NCI-H1436 (cell line): ENCODE results near the gene MYH16.
"Not testable (repeated sequence)": the region's sequence is repeated elsewhere in the genome, so short reads cannot be mapped to it uniquely, and the experiment has no call there.

ENCODE experiments used
- DNase-seq: peaks from one replicate; lab custom pipeline; 2025; lab: John Stamatoyannopoulos, UW

MYH16 gene

DNA sequence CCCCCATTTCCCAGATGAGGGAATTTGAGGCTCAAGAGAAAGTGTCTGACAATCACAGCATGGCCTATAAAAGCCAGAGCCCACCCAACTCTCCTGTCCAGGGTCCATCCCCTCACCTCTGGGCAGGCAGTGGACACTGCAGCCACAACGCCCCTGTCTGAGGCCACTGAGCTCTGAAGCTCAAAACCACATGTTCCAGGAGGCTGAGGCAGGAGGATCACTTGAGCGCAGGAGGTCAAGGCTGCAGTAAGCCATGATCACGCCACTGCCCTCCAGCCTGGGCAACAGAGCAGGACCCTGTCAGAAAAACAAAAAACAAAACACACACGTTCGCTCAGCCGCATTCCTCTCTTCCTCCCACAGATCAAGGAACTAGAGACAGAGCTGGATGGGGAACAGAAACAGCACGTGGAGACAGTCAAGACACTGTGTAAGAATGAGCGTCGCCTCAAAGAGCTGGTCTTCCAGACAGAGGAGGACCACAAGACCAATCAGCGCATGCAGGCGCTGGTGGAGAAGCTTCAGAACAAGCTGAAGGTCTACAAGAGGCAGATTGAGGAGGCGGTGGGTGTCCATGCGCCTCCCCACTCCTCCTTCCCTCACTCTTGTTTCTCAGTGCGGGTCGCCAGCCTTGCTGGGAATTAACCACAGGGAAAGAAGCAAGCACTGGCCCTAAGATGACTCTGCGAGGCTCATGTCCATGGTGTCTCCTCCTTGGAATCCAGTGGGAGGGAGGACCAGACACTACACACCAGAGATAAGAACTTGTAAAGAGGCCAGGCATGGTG lies 33.0 kb downstream of the MYH16 start:
- no peak for DNase-seq

DNA sequence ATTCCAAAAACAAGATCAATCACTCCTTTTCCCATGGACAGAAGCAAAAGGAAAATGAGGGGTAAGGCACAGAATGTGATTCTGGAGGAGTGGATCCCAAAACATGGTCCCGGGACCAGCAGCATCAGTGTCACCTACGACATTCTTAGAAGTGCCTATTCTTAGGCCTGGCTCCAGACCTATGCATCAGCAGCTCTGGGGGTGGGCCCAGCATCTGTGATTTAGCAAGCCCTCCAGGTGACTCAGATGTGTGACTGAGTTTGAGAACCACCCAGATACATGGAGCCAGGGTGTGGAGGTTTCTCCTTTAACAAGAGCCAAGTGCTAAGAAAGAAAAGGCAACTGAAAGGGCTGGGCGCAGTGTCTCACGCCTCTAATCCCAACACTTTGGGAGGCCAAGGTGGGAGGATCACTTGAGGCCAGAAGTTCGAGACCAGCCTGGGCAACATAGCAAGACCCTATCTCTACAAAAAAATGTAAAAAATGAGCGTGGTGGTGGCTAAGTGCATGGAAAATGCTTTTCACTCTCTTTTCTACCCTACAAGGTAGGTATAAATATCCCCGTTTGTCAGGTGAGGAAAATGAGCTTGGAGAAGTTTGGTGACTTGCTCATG lies 35.9 kb downstream of the MYH16 start:
- no peak for DNase-seq

DNA sequence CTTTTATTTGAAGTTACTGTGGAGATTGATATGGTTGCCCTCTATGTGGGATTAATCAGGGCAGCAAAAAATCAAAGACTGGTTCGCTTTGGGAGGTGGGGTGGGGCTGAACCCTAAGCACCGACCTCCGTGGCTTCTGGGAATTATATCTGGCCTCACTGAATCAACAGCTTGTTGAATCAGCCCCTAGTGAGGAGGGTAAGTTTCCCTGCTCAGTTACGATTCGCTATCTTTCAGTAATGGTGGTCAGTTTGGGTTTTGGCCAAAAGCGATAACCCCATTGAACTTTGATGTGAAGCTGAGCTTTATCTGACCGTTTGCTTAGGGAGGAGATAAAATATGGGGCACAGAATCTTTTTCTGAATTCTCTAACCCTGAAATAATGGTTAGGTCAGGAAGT lies 36.5 kb downstream of the MYH16 start:
- no peak for DNase-seq

DNA sequence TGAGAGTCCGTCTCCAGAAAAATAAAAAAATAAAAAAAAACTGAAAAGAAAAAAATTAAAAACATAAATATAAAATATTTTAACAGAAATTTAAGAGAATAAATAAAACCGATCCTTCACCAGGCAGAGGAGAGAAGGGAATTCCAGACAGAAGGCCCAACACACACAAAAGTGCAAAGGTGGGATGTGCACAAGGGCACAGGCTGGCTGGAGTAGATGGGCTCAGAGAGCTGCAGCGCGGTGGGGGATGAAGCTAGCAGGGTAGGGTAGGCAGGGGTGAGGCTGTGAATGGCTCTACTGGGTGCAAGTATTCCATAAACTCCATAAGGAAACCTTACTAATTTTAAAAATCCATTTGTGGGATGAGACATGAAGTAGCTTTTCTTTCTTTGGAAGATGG lies 37.4 kb downstream of the MYH16 start:
- no peak for DNase-seq

DNA sequence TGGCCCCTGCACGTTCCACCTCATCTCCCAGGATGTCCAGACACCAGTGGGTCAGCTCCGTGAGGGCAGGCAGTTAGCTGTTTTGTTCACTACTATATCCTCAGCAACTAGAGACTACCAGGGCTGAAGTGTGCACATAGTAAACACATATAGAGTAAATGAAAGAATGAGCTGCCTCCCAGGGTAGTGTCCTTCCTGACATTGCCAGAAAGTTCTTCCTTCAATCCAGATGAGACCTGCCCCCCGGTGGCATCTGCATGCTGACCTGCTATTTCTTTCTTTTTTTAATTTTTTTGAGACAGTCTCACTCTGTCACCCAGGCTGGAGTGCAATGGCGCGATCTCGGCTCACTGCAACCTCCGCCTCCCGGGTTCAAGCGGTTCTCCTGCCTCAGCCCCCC lies 39.1 kb downstream of the MYH16 start:
- no peak for DNase-seq

DNA sequence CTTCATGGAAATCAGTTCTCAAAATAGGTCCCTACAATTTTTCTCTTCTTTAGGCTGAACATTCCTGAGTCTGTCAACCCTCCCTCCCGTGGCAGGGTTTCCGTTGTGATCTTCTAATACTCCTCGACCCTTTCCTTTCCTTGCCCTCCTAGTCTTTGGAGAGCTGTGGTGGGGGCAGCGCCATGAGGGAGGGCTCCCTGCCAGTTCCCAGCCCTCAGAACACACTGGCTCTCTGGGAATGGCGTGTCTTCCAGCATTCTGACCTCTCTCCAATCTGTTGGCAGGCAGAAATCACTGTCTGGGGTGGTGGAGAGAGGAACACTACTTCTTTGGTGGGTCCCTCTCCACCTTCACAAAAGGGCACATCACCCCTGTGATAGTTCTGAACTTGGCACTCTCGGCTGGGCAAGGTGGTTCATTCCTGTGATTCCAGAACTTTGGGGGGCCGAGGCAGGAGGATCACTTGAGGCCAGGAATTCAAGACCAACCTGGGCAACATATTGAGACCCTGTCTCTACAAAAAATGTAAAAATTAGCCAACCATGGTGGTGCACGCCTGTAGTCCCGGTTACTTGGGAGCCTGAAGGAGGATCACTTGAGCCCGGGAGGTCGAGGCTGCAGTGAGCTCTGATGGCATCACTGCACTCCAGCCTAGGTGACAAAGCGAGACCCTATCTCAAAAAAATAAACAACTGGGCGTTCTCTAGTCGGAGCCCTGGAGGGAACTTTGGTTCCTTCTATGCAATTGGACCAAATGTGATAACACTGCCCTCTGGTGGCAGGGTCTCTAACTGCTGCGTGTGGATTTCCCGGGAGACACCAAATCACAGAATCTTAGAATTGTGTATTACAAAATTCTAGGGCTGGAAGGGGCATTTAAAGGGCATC lies 39.9 kb downstream of the MYH16 start:
- DNase-seq: peak; percentile 68

DNA sequence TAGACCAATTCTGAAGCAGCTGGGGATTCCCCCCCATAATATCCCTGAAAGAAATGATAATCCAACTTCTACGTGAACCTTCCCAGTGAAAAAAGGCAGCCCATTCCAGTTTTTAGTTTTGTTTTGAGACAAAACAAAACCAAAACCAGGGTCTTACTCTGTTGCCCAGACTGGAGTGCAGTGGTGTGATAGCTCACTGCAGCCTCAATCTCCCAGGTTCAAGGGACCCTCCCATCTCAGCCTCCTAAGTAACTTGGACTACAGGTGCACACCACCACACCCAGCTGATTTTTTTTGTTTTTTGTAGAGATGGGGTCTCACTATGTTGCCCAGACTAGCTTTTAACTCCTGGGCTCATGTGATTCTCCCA lies 40.5 kb downstream of the MYH16 start:
- no peak for DNase-seq

DNA sequence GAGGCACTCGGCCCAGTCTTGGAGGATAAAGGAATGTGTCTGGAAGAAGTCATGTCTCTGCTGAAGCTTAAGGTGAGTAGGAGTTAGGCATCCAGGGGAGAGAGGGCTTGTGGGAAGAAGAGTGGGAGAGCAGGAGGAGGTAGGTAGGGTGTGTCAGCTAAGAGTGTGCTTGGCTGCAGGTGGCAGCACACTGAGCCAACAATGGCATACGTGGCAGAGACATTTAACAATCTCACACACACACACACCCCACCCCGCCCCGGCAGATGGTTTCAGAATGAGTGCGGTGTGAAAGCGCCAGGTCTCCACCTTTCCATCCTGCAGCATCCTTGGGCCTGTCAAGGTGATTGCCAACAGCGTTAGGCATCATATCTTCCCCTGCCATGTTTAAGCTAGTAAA lies 41.9 kb downstream of the MYH16 start:
- no peak for DNase-seq

DNA sequence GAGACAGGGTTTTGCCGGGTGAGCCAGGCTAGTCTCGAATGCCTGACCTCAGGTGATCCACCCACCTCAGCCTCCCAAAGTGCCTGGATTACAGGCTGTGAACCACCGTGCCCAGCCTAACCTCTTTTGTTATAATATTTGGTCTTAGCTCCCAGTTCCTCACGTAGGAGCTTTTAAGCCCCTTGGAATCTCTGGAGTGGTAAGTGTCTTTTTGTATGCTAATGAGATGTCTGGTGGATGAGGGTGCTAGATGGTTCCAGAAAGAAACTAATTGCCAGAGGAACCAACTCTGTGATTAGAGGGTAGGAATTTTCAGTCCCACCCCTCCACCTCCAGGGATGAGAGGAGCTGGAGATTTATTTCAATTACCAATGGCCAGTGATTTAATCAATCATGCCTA lies 47.7 kb downstream of the MYH16 start:
- no peak for DNase-seq

DNA sequence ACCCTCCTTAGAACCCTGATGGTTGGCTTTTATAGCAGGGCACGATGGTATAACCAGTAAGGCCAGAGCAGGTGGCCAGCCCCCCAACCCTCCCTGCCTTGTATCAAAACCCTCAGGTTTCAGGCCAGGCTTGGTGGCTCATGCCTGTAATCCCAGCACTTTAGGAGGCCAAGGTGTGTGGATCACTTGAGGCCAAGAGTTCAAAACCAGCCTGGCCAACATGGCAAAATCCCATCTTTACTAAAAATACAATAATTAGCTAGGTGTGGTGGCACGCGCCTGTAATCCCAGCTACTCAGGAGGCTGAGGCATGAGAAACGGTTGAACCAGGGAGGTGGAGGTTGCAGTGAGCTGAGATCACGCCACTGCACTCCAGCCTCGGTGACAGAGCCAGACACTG lies 50.0 kb downstream of the MYH16 start:
- not testable (repeated sequence) for DNase-seq

DNA sequence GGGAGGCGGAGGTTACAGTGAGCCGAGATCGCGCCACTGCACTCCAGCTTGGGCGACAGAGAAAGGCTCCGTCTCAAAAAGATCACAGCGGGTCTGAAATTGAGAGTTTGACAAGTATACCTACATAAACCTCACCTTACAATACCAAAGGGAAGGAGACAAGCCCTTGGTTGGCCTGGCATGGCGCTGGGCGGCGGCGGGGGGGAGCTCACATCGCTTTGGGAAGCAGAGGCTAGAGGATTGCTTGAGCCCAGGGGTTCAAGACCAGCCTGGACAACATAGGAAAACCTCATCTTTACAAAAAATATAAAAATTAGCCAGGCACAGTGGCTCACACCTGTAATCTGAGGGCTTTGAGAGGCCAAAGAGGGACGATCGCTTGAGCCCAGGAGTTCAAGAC lies 51.9 kb downstream of the MYH16 start:
- DNase-seq: no peak

DNA sequence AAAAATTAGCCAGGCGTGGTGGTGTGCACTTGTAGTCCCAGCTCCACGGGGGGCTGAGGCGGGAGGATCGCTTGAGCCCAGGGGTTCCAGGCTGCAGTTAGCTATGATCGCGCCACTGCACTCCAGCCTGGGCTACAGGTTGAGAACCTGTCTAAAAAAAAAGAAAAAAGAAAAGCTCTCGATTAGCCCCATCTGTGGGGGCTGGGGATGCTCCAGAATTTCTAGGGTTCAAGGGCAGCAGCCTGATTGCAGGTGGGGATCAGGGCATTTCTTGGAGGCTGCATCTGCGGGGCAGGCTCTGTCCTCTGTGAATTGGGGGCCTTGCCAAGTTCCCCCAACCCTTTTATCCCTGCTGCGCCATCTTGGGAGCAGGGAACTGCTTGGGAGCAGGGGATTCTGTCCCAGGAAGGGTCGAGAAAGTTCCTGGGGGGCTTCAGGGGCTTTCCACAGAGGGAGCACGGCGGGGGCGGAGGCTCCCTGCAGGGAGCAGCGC lies 52.4 kb downstream of the MYH16 start:
- DNase-seq: no peak

DNA sequence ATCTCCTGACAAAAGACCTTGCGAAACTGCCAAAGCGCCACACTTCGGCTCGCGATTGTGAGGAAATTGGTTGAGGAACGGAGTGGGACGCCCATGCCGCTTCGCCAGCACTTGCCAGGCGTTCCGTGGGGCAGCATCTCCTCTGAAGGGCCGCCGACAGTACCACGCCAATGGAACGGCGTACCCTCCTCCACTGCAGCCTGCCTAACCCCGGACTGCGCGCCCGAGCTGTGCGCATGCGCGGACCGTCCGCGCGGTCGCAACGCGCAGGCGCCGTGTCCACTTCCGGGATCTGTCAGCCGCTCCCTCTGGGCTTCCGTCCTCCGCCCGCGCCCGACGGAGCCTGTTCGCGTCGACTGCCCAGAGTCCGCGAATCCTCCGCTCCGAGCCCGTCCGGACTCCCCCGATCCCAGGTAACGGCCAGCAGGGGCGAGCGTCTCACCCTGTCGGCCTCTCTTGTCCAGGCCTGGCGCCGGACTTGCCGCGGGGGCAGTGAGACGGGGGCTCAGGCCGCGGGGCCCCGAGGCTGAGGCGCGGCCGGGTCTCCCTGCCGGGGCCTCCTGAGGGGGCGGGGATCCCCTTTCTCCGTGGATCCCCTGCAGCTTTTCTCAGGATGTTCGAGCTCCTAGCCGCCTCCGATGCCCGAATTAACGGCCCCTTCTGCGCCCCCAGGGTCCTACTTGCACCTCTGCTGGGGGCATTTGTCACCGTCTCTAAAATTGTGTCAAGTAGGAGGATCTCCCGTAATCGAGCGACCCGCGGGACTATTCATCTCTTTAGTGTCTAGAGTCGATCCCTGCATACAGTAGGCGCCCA lies 53.2 kb downstream of the MYH16 start, which contains the start of gene ARPC1A:
Gene ARPC1A (plus strand): TSS at position 307 of the 816 bp plus-strand sequence. CDS start 7,456 bp downstream, outside the sequence.
- peak; percentile 81 for DNase-seq

DNA sequence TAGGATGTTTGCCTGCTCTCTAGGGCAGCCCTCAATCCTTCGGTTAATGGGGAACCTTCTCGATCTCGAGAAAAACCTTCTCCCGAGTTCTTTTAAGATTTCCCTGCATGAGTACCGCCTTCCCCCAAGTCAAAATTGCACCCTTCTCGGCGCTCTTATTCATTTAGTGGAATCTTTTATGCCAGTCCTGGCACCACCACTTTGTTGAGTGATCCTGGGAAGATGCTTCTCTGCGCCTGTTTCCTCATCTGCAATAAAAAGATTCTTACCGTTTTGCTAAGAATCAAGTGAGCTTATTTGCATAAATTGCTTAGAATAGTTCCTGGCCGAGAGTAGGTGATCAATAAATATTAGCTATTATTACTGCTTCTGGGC lies 53.8 kb downstream of the MYH16 start:
- no peak for DNase-seq

DNA sequence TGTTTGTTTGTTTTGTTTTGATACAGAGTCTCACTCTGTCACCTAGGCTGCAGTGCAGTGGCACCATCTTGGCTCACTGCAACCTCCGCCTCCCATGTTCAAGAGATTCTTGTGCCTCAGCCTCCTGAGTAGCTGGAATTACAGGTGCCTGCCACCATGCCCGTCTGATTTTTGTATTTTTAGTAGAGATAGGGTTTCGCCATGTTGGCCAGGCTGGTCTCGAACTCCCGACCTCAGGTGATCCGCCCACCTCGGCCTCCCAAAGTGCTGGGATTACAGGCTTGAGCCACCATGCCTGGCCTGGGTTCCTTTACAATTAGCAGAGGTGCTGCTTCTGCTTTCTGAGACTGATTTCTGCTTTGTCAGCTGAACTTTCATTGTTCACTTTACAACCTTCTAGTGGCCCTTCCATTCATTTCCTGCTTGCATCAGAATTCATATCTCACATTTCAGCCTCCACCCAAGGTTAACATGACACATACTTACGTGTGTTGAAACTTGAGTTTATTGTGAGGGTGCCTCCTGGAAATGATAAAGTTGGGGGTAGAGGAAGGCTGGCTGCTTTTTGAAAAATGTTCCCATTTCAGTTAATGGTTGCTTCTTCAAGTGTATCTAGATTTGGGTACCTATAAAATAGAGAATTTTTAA lies 57.8 kb downstream of the MYH16 start:
- DNase-seq: not testable (repeated sequence)

DNA sequence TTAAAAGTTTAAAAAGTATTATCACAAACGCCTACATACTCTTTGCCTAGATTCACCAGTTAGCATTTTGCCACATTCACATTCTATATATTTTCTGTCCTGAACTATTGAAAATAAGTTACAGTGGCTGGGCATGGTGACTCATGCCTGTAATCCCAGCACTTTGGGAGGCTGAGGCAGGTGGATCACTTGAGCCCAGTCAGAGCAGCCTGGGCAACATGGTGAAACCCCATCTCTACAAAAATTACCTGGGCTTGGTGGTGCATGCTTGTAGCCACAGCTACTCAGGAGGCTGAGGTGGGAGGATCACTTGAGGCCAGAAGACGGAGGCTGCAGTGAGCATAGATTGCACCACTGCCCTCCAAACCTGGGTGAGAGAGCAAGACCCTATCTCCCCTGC lies 58.4 kb downstream of the MYH16 start:
- DNase-seq: no peak

DNA sequence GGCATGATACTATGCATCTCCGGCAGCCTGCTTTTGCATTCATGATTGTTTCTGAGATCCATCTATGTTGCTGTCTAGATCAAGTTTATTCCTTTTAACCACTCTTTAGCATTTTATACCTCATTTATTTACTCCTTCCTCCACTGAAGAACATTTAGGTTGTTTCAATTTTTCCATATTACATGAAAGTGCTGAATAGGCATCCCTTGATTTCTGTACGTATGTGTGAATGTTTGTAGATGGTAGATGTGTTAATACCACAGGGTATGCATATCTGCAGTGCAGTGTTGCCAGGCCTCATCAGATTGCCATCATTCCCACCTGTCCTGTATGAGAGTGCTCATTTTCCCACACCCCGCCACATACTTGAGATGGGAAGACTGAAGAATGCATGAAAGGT lies 67.0 kb downstream of the MYH16 start:
- no peak for DNase-seq

DNA sequence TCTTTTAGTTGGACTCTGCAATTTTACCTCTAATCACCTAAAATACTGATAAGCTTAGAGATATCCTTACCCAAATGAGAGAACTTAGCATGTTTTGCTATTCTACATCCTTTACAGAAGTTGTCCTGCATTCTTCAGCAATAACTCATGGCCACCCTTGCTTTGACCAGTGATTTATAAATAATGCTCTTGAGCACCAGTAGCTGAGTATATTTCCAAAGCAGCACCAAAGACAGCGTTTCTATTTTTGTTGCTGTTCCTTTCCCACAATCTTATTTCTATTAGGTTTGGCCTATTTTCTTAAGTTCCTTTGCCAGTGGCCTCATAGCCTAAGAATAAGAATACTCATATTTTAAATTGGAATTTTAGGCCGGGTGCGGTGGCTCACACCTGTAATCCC lies 68.0 kb downstream of the MYH16 start:
- DNase-seq: no peak

DNA sequence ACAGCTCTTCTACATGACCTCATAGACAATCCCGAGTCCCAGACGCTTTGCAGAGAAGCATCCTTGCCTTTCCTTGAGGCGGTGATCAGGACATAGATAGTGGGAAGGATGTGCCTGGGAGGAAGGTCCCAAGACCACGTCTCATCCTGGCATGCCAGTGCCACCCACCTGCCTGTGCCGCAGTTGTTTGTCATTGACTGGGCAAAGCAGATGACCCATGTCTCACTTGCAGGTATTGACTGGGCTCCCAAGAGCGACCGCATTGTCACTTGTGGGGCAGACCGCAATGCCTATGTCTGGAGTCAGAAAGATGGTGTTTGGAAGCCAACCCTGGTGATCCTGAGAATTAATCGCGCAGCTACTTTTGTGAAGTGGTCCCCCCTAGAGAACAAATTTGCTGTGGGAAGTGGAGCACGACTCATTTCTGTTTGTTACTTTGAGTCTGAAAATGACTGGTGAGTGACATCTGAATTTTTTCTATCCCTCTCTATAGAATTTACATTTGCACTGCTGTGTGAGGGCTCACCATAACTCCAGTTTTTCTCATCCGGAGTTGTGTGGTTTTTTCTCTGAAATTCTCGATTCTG lies 71.5 kb downstream of the MYH16 start:
- DNase-seq: no peak

DNA sequence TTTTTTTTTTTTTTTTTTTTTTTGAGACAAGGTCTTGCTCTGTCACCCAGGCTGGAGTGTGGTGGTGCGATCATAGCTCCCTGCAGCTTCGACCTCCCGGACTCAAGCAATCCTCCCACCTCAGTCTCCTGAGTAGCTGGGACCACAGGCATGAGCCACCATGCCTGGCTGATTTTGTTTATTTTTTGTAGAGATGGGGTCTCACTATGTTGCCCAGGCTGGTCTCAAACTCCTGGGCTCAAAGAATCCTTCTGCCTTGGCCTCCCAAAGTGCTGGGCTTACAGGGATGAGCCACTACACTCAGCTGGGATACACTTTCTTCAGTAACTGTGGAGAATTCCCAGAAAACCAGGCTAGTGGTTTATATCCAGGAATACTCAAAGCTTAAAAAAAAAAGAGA lies 78.0 kb downstream of the MYH16 start:
- DNase-seq: not testable (repeated sequence)

DNA sequence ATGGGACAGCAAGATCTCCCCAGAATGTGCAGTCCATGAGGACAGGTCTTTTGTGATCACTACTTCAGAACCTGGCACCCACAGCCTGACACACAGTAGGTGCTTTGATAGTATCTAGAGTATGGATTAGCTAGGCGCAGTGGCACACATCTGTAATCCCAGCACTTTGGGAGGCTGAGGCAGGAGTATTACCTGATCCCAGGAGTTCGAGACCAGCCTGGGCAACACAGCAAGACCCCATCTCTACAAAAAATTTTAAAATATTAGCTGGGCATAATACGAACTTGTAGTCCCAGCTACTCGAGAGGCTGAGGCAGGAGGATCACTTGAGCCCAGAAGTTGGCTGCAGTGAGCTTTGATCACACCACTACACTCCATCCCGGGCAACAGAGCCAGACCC lies 79.6 kb downstream of the MYH16 start:
- DNase-seq: no peak
